Left lung (tissue), 10 donors: ENCODE results near the gene MLLT1. TPM values are rescaled to one million over a fixed set of nuclear protein-coding genes. Genes with fewer than 3 reads are reported as not detected.

Experiments used
- ATAC-seq: fragments of 200-7000 bp; cut with Tn5 transposase; one replicate; pipeline ENCODE4 v1.9.1; 2020; ENCODE audit warnings: moderate library complexity
- DNase-seq, 4 donors: peaks; one replicate each; pipeline ENCODE4 v3.0.0-alpha.2; 2013 to 2020
- H3K27ac ChIP-seq, 2 donors: fragments of 200-600 bp; sonication (generic) in 1 of 2; one replicate each; pipeline versions ENCODE4 v1.5.0 to v1.8.0; 2020 to 2021
- H3K27me3 ChIP-seq, 2 donors: fragments of 200-600 bp; sonication (generic) in 1 of 2; one replicate each; pipeline versions ENCODE4 v1.5.0 to v1.8.0; 2020 to 2021
- H3K36me3 ChIP-seq, 2 donors: fragments of 200-600 bp; sonication (generic) in 1 of 2; one replicate each; pipeline versions ENCODE4 v1.5.0 to v1.8.0; 2020 to 2021
- H3K4me1 ChIP-seq, 2 donors: fragments of 200-600 bp; one replicate each; pipeline ENCODE4 v1.8.0; 2021
- H3K4me3 ChIP-seq, 2 donors: fragments of 200-600 bp; sonication (generic) in 1 of 2; one replicate each; pipeline versions ENCODE4 v1.5.0 to v1.8.0; 2020 to 2021; ENCODE audit warnings: mild to moderate bottlenecking in 1 of 2
- H3K9me3 ChIP-seq, 2 donors: fragments of 200-600 bp; sonication (generic) in 1 of 2; one replicate each; pipeline versions ENCODE4 v1.5.0 to v1.8.0; 2020 to 2021
- intact Hi-C, 2 donors: fragments of 100-400 bp; cut with DNase I; formaldehyde crosslinking; loops; one replicate each; pipeline versions ENCODE4 v1.11.2 to v1.14.2; 2022
- polyA plus RNA-seq, 6 donors: library from polyadenylated mRNA; unstranded; fragments of 120-200 nt; gene quantifications; one replicate each; pipeline ENCODE4 v1.2.1, GENCODE V29; 2013; ENCODE audit not compliant: insufficient read length in 6 of 6
- total RNA-seq, 2 donors: library from RNA; stranded (reverse); fragmentation: NEBNext Ultra II Directional; extraction: Animal tissue kit (Norgen Biotek cat#: 25700); gene quantifications; one replicate each; pipeline ENCODE4 v1.2.1, GENCODE V29; 2021
- TF ChIP-seq, protein P1 (sequence below), 2 donors: fragments of 200-600 bp; sonication (generic) in 1 of 2; IDR thresholded peaks; one replicate each; pipeline versions ENCODE4 v1.5.0 to v1.8.0; 2021; ENCODE audit warnings: antibody characterized with exemption in 2 of 2
- donor health status: DM: no; HTN: yes; CAD: no.
- donor health status: DM: no; HTN: no; CAD: no.

Gene MLLT1
- total and polyA plus RNA-seq, 8 donors: 69.3 to 106 (median 81.4) TPM

DNA sequence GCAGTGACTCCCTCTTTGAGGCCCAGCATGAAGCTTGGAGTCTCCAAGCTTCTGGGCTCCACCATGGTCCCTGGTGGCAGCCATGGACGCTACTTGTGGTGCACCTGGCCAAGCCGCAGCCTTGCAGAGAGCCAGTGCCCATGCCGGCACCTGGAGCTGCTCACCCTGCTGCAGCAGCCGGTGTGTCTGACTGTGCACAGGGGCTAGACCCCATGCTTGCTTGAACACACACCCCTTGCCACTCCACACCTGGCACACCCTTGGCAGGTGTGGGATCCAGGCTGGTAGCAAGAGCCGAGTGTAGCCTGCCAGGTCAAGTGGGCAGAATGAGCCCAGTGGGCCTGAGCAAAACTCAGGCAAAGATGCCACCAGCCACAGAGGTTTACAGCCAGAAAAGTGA lies 18.6 kb upstream of the MLLT1 start:
- H3K27ac ChIP-seq: no peak overlapping the region
- no peaks in the 10 kb centered on the region for H3K4me1 ChIP-seq
- ATAC-seq (no peak), DNase-seq (no peak)
- H3K9me3 ChIP-seq: peaks cover 0 to 13% of the 10 kb centered on the region in 2 donors
- intact Hi-C loops: no loop called here
- no peaks in the 10 kb centered on the region for H3K27me3 ChIP-seq
- H3K4me3 ChIP-seq: no peak overlapping the region
- no peaks in the 10 kb centered on the region for H3K36me3 ChIP-seq
- TF ChIP-seq, protein P1, sequence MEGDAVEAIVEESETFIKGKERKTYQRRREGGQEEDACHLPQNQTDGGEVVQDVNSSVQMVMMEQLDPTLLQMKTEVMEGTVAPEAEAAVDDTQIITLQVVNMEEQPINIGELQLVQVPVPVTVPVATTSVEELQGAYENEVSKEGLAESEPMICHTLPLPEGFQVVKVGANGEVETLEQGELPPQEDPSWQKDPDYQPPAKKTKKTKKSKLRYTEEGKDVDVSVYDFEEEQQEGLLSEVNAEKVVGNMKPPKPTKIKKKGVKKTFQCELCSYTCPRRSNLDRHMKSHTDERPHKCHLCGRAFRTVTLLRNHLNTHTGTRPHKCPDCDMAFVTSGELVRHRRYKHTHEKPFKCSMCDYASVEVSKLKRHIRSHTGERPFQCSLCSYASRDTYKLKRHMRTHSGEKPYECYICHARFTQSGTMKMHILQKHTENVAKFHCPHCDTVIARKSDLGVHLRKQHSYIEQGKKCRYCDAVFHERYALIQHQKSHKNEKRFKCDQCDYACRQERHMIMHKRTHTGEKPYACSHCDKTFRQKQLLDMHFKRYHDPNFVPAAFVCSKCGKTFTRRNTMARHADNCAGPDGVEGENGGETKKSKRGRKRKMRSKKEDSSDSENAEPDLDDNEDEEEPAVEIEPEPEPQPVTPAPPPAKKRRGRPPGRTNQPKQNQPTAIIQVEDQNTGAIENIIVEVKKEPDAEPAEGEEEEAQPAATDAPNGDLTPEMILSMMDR (IDR thresholded peaks at IDR 0.05): no peak

DNA sequence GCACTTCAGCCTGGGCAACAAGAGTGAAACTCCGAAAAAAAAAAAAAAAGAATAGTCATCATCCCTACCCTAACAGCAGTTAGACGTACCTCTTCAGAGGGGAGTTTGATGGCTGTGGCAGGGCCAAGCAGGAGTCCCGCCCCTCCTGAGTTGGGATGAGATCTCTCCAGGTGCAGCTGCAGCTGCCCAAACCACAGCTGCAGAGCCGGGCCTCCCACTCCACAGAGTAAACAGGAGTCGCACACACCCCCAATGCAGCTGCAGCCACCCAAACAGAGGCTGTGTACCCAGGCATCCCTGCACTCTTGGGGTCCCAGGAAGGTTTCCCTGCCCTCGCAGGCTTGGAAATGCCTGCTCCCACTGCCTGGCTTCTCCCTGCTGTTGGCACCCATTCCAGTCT lies 17.4 kb upstream of the MLLT1 start:
- peaks cover 0 to 25% of the 10 kb centered on the region in 2 donors for H3K9me3 ChIP-seq
- no peak overlapping the region for H3K27ac ChIP-seq
- intact Hi-C loops: no loop called here
- no peaks in the 10 kb centered on the region for H3K27me3 ChIP-seq
- ATAC-seq (no peak), DNase-seq (no peak)
- H3K36me3 ChIP-seq: no peaks in the 10 kb centered on the region
- H3K4me1 ChIP-seq: no peaks in the 10 kb centered on the region
- no peak overlapping the region for H3K4me3 ChIP-seq
- TF ChIP-seq, protein P1 (IDR thresholded peaks at IDR 0.05): no peak

DNA sequence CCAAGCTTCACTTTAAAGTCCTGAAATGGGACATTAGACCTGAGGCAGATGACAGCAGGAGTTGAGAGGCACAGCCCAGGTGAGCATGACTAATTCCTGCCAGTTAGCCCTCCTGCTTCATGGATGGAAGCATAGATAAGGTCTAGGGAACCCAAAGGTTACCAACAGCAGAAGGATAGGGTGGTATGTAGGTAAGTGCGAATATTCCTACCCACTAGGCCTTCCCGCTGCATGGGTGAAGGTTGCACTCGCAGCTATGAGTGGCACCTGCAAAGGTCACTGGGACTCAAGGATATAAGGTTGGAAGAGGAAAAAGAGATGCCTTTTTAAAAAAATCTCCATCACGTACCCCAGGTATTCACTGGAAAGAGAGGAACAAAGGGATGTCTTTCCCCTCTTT lies 12.2 kb upstream of the MLLT1 start:
- DNase-seq (no peak), ATAC-seq (no peak)
- H3K9me3 ChIP-seq: peaks cover 11 to 71% of the 10 kb centered on the region in 2 donors

DNA sequence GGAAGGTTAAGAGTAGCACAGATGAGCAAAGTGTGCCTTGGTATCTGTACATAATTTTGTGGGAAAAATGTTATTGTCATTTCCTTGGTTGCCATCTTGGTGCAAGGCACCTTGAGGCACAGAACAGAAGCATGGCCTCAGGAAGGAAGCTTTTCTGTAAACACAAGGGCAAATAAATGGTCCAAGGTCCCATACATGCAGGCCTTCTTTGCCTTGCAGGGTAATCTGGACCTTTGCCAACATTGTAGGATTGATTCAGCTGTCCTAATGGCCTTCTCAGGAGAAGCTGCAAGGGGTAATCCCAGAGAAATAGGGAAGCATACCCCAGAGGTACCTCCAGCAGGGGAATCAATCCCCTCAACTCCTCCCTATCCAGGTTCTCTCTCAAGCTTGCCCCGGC lies 9.0 kb upstream of the MLLT1 start:
- peaks cover 11 to 78% of the 10 kb centered on the region in 2 donors for H3K9me3 ChIP-seq
- ATAC-seq (no peak), DNase-seq (no peak)
- TF ChIP-seq, protein P1 (IDR thresholded peaks at IDR 0.05): no peak
- no peak overlapping the region for H3K4me3 ChIP-seq
- no peaks in the 10 kb centered on the region for H3K36me3 ChIP-seq
- H3K27ac ChIP-seq: no peak overlapping the region
- H3K27me3 ChIP-seq: no peaks in the 10 kb centered on the region
- no peaks in the 10 kb centered on the region for H3K4me1 ChIP-seq
- intact Hi-C loops: loop anchor here in 1 of 2 donors (10.0 kb wide), 1 partner anchor 64 kb away; no protein-coding TSS in a partner anchor

More for the DNA sequence above, 12.2 kb upstream of the MLLT1 start:
- H3K27me3 ChIP-seq: no peaks in the 10 kb centered on the region
- TF ChIP-seq, protein P1 (IDR thresholded peaks at IDR 0.05): no peak
- intact Hi-C loops: no loop called here
- H3K4me3 ChIP-seq: no peak overlapping the region
- no peaks in the 10 kb centered on the region for H3K36me3 ChIP-seq
- H3K4me1 ChIP-seq: no peaks in the 10 kb centered on the region
- no peak overlapping the region for H3K27ac ChIP-seq

DNA sequence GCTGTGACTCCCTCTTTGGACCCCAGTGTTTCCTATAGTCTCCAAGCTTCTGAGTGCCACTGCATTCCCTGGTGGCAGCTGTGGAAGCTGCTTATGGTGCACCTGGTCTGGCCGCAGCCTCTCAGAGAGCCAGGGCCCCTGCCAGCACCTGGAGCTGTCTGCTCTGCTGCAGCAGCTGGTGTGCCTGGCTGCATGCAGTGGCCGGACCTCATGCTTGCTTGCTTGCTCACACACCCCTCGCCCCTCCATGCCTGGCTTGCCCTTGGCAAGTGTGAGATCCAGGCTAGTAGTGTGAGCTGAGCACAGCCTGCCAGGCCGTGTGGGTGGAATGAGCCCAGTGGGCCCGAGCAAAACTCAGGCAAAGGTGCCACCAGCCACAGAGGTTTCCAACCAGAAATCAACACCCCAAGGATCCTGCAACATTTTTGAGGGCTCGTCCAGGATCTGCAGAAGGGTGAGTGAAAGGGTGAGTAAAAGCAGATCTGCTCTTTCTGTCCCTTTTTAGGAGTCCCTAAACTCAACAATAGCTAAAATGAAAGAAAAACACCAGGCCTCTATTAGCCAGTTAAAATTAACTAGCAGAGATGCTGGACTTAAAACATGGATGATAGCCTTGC lies 7.6 kb upstream of the MLLT1 start:
- H3K4me3 ChIP-seq: no peak overlapping the region
- no peak overlapping the region for H3K27ac ChIP-seq
- no peaks in the 10 kb centered on the region for H3K27me3 ChIP-seq
- no peaks in the 10 kb centered on the region for H3K4me1 ChIP-seq
- H3K36me3 ChIP-seq: no peaks in the 10 kb centered on the region
- no peak for DNase-seq
- TF ChIP-seq, protein P1 (IDR thresholded peaks at IDR 0.05): no peak
- intact Hi-C loops: loop anchor here in 1 of 2 donors (10.0 kb wide), 1 partner anchor 63 kb away; no protein-coding TSS in a partner anchor
- H3K9me3 ChIP-seq: peaks cover 11 to 65% of the 10 kb centered on the region in 2 donors
- no peak for ATAC-seq
